Measurements from ENCODE around the gene GNG3. TPM values are rescaled to one million over a fixed set of nuclear protein-coding genes. Genes with fewer than 3 reads are reported as not detected.
"Not testable (repeated sequence)": the region's sequence is repeated elsewhere in the genome, so short reads cannot be mapped to it uniquely, and the experiment has no call there.

The GNG3 gene
- total RNA-seq, 1 experiment from 2014 or later: not detected

- Mint-ChIP-seq H3K9me3 (ENCODE audit: unreplicated experiment) (no peaks in the 10 kb centered on the region), H3K4me3 (ENCODE audit: unreplicated experiment) (peak overlapping the region; percentile 95), H3K36me3 (ENCODE audit: insufficient read depth, unreplicated experiment) (peaks cover 71% of the 10 kb centered on the region), H3K27ac (ENCODE audit: low read depth, unreplicated experiment) (peak overlapping the region; percentile 95), H3K27me3 (ENCODE audit: insufficient read depth, unreplicated experiment) (no peaks in the 10 kb centered on the region), H3K4me1 (ENCODE audit: insufficient read depth, unreplicated experiment) (peaks cover 20% of the 10 kb centered on the region)
- no peak for TF ChIP-seq CTCF (IDR thresholded peaks at IDR 0.05; ENCODE audit: unreplicated experiment)
- ChIA-PET CTCF (interaction anchor here (0.6 to 1.6 kb wide), 7 partner anchors 10 to 185 kb away, joined by 3 to 5 read pairs (median 4); no protein-coding TSS in a partner anchor), POLR2A (interaction anchor here (0.7 to 10.6 kb wide), 14 partner anchors 8 to 120 kb away, joined by 3 to 182 read pairs (median 26); partner anchors contain the start of genes B3GAT3, C11orf98, CSKMT and GANAB)
- intact Hi-C loops (cut with micrococcal nuclease): loop anchor here (5.0 kb wide), 1 partner anchor 81 kb away; the partner anchor contains the start of gene TUT1
- BruUV-seq (replicated peaks): no TSS peak
- DNase-seq (ENCODE audit: unreplicated experiment): no peak
Measured at GRCh38 chr11:62673196-62673525, 34.3 kb upstream of the GNG3 start.

- ChIA-PET CTCF (interaction anchor here (0.6 to 0.7 kb wide), 2 partner anchors 281 to 299 kb away, joined by 4 read pairs; no protein-coding TSS in a partner anchor), POLR2A (interaction anchor here (1.2 to 7.1 kb wide), 4 partner anchors 7 to 84 kb away, joined by 3 to 132 read pairs (median 29); partner anchors contain the start of genes B3GAT3, C11orf98, CSKMT and INTS5)
- peaks cover 61% of the 10 kb centered on the region for H3K36me3 Mint-ChIP-seq (ENCODE audit: insufficient read depth, unreplicated experiment)
- intact Hi-C loops (cut with micrococcal nuclease); BruUV-seq (replicated peaks); H3K4me3 Mint-ChIP-seq (ENCODE audit: unreplicated experiment); H3K27me3 Mint-ChIP-seq (ENCODE audit: insufficient read depth, unreplicated experiment); DNase-seq (ENCODE audit: unreplicated experiment); H3K27ac Mint-ChIP-seq (ENCODE audit: low read depth, unreplicated experiment); H3K9me3 Mint-ChIP-seq (ENCODE audit: unreplicated experiment): not testable (repeated sequence)
- peaks cover 15% of the 10 kb centered on the region for H3K4me1 Mint-ChIP-seq (ENCODE audit: insufficient read depth, unreplicated experiment)
Measured at GRCh38 chr11:62675415-62675814, 32.1 kb upstream of the GNG3 start.

GRCh38 chr11:62676698-62677097, 30.8 kb upstream of the GNG3 start:
- Mint-ChIP-seq H3K4me3 (ENCODE audit: unreplicated experiment) (peak overlapping the region; percentile 72), H3K36me3 (ENCODE audit: insufficient read depth, unreplicated experiment) (peaks cover 57% of the 10 kb centered on the region), H3K4me1 (ENCODE audit: insufficient read depth, unreplicated experiment) (peaks cover 22% of the 10 kb centered on the region), H3K27ac (ENCODE audit: low read depth, unreplicated experiment) (peak overlapping the region; percentile 94), H3K9me3 (ENCODE audit: unreplicated experiment) (no peaks in the 10 kb centered on the region), H3K27me3 (ENCODE audit: insufficient read depth, unreplicated experiment) (no peaks in the 10 kb centered on the region)
- no peak for TF ChIP-seq CTCF (IDR thresholded peaks at IDR 0.05; ENCODE audit: unreplicated experiment)
- intact Hi-C loops (cut with micrococcal nuclease): no loop called here
- no peak for DNase-seq (ENCODE audit: unreplicated experiment)
- ChIA-PET CTCF (interaction anchor here (0.5 to 2.2 kb wide), 6 partner anchors 9 to 1490 kb away, joined by 3 to 8 read pairs (median 4); no protein-coding TSS in a partner anchor), POLR2A (interaction anchor here (0.7 to 7.1 kb wide), 10 partner anchors 8 to 181 kb away, joined by 3 to 132 read pairs (median 6); partner anchors contain the start of genes C11orf98, CSKMT, HNRNPUL2 and INTS5)
- BruUV-seq (replicated peaks): no TSS peak

GRCh38 chr11:62677156-62677555, 30.3 kb upstream of the GNG3 start:
- Mint-ChIP-seq H3K36me3 (ENCODE audit: insufficient read depth, unreplicated experiment) (peaks cover 52% of the 10 kb centered on the region), H3K27ac (ENCODE audit: low read depth, unreplicated experiment) (peak overlapping the region; percentile 94), H3K27me3 (ENCODE audit: insufficient read depth, unreplicated experiment) (no peaks in the 10 kb centered on the region), H3K4me1 (ENCODE audit: insufficient read depth, unreplicated experiment) (peaks cover 22% of the 10 kb centered on the region), H3K4me3 (ENCODE audit: unreplicated experiment) (peak overlapping the region; percentile 72), H3K9me3 (ENCODE audit: unreplicated experiment) (no peaks in the 10 kb centered on the region)
- DNase-seq (ENCODE audit: unreplicated experiment): no peak
- BruUV-seq (replicated peaks): no TSS peak
- POLR2A ChIA-PET: interaction anchor here (0.7 to 7.1 kb wide), 11 partner anchors 9 to 181 kb away, joined by 3 to 132 read pairs (median 5); partner anchors contain the start of genes B3GAT3, C11orf98, CSKMT and HNRNPUL2
- no peak for TF ChIP-seq CTCF (IDR thresholded peaks at IDR 0.05; ENCODE audit: unreplicated experiment)
- CTCF ChIA-PET: interaction anchor here (0.9 to 2.2 kb wide), 4 partner anchors 9 to 116 kb away, joined by 3 to 8 read pairs (median 4); no protein-coding TSS in a partner anchor
- intact Hi-C loops (cut with micrococcal nuclease): no loop called here

All from MCF 10A (cell line).